K562 (cell line): Measurements from ENCODE around the gene ATAD2B. TPM values are rescaled to one million over a fixed set of nuclear protein-coding genes. Genes with fewer than 3 reads are reported as not detected.

ENCODE experiments used
- ATAC-seq: fragments of 200-7000 bp; cut with Tn5 transposase; 3 replicates; pipeline ENCODE4 v1.9.1; 2020; ENCODE audit warnings: moderate library complexity
- BruUV-seq: library from RNA; stranded (reverse); fragments of 400-500 nt; replicated peaks from 2 replicates; lab custom pipeline; 2021; lab: Mats Ljungman, UMichigan
- CTCF ChIA-PET: fragments of 300-600 bp; formaldehyde crosslinking; extraction: SDS; loops from one replicate; lab custom pipeline; 2021; ENCODE audit warnings: low intra/inter-chr PET ratio; lab: Yijun Ruan, JAX
- POLR2A ChIA-PET: fragments of 300-600, 350-650 bp; sonication (Branson Sonifier 250); formaldehyde crosslinking; extraction: SDS; loops from one replicate; lab custom pipeline; 2021; ENCODE audit warnings: antibody characterized with exemption, inconsistent platforms; lab: Yijun Ruan, JAX
- DNase-seq, 4 experiments: peaks; one replicate each; pipeline versions ENCODE4 v3.0.0 to v3.0.0-alpha.2; 2011 to 2018; ENCODE audit warnings: low spot score in 3 of 4, mixed read lengths in 3 of 4; ENCODE audit errors: extremely low read depth in 1 of 4
- FAIRE-seq: peaks from 2 replicates; lab custom pipeline; 2011; peaks lifted over from hg19 to GRCh38; lab: Jason Lieb, UNC
- H2AFZ ChIP-seq: 2 replicates; pipeline ENCODE4 v1.6.0; 2011; ENCODE audit warnings: low read depth, low read length, control low read depth, inconsistent platforms
- H3K27ac ChIP-seq: fragments of 200-600 bp; 3 replicates; pipeline ENCODE4 v1.8.0; 2011; ENCODE audit warnings: low read depth, mild to moderate bottlenecking, control low read depth, inconsistent platforms, low read length, moderate library complexity, mixed read lengths; ENCODE audit errors: extremely low read depth
- H3K27me3 ChIP-seq, 2 experiments: fragments of 300-600 bp in 1 of 2; 2 replicates in 1 of 2; 3 replicates in 1 of 2; pipeline versions ENCODE4 v1.6.0 to v1.8.0; 2011; ENCODE audit warnings: inconsistent platforms in 2 of 2, low read length in 2 of 2, mild to moderate bottlenecking in 1 of 2, mixed read lengths in 1 of 2, moderate library complexity in 1 of 2; ENCODE audit not compliant: control insufficient read depth in 2 of 2, insufficient read depth in 2 of 2
- H3K36me3 ChIP-seq: fragments of 300-600 bp; 3 replicates; pipeline ENCODE4 v1.8.0; 2011; ENCODE audit warnings: mild to moderate bottlenecking, low read length, inconsistent platforms; ENCODE audit not compliant: control insufficient read depth, insufficient read depth
- H3K4me1 ChIP-seq, 2 experiments: fragments of 200-600 bp in 1 of 2; replicated peaks in 1 of 2; 2 replicates in 1 of 2; 3 replicates in 1 of 2; pipeline versions ENCODE4 v1.5.1 to v1.8.0; 2011; ENCODE audit warnings: inconsistent platforms in 2 of 2, low read length in 2 of 2, mild to moderate bottlenecking in 1 of 2, mixed read lengths in 1 of 2, moderate library complexity in 1 of 2; ENCODE audit not compliant: control insufficient read depth in 2 of 2, insufficient read depth in 2 of 2
- H3K4me2 ChIP-seq: 2 replicates; pipeline ENCODE4 v1.6.1; 2011; ENCODE audit warnings: low read length, control low read depth, inconsistent platforms, mixed read lengths; ENCODE audit not compliant: insufficient read depth
- H3K4me3 ChIP-seq: fragments of 200-600 bp; sonication (generic), shearing (Covaris generic); 2 replicates; pipeline ENCODE4 v1.5.1; 2016; ENCODE audit warnings: control low read depth, inconsistent platforms
- H3K79me2 ChIP-seq: fragments of 200-600 bp; 3 replicates; pipeline ENCODE4 v1.8.0; 2011; ENCODE audit warnings: low read length, inconsistent platforms; ENCODE audit not compliant: control insufficient read depth, insufficient read depth
- H3K9ac ChIP-seq, 2 experiments: 2 replicates each; pipeline versions ENCODE4 v1.6.0 to v1.6.1; 2011; ENCODE audit warnings: low read depth in 2 of 2, low read length in 2 of 2, control low read depth in 1 of 2, inconsistent platforms in 1 of 2, mild to moderate bottlenecking in 1 of 2, mixed read lengths in 1 of 2; ENCODE audit not compliant: insufficient read depth in 1 of 2
- H3K9me1 ChIP-seq: one replicate; pipeline ENCODE4 v1.6.0; 2011; ENCODE audit warnings: inconsistent platforms, mild to moderate bottlenecking, low read length, moderate library complexity; ENCODE audit not compliant: control insufficient read depth, insufficient read depth
- H3K9me3 ChIP-seq: replicated peaks from 2 replicates; pipeline ENCODE4 v1.5.1; 2011; ENCODE audit warnings: low read depth, low read length, inconsistent platforms; ENCODE audit not compliant: control insufficient read depth, insufficient read depth
- H4K20me1 ChIP-seq: replicated peaks from 2 replicates; pipeline ENCODE4 v1.6.1; 2011; ENCODE audit warnings: low read length, inconsistent platforms, mixed read lengths; ENCODE audit not compliant: control insufficient read depth, insufficient read depth
- CCNT2 ChIP-seq: IDR thresholded peaks from 2 replicates; pipeline ENCODE4 v1.6.1; 2011; ENCODE audit warnings: borderline replicate concordance, low read depth, mild to moderate bottlenecking, moderate library complexity, mixed read lengths, low read length; ENCODE audit not compliant: insufficient read length; ENCODE audit errors: extremely low read depth
- WGBS: fragments of 100-300 bp; shearing (Covaris generic); methylation state at CpG from one replicate; pipeline ENCODE4 v1.1.6; 2016; ENCODE audit warnings: low coverage, mixed read lengths; ENCODE audit not compliant: insufficient coverage; ENCODE audit errors: missing lambda C conversion rate; 5-methylcytosine and 5-hydroxymethylcytosine counted together
- in situ Hi-C: fragments of 300-500 bp; cut with MboI; formaldehyde crosslinking; loops from 4 replicates; pipeline ENCODE4 v1.15.0; 2018; ENCODE audit warnings: inconsistent platforms, mixed read lengths
- intact Hi-C: fragments of 100-400 bp; cut with micrococcal nuclease; formaldehyde crosslinking; loops from 2 replicates; pipeline ENCODE4 v1.14.2; 2022
- polyA plus RNA-seq, 8 experiments: library from polyadenylated mRNA; depleted of rRNA in 4 of 8; stranded (reverse) in 5 of 8; unstranded in 3 of 8; fragments of >200 nt; fragmentation: Nextera tagmentation in 2 of 8; fragmentation: Illumina TruSeq in 1 of 8; extraction: Ambion mirVana in 2 of 8; extraction: Trizol in 1 of 8; gene quantifications; 2 replicates each; pipeline versions ENCODE4 v1.2.1 to v1.2.3, GENCODE V29; 2011 to 2014; ENCODE audit warnings: inconsistent platforms in 1 of 8, missing spikeins in 1 of 8
- total RNA-seq, 7 experiments: library from RNA; depleted of rRNA in 6 of 7; stranded (reverse); fragments of >200 nt in 6 of 7; fragmentation: Illumina TruSeq in 2 of 7; extraction: Trizol in 2 of 7; gene quantifications; 2 replicates each; pipeline versions ENCODE4 v1.2.1 to v1.2.3, GENCODE V29; 2011 to 2021; ENCODE audit warnings: low replicate concordance in 1 of 7
- TF ChIP-seq, protein P1 (sequence below): fragments of 450-650 bp; IDR thresholded peaks from 2 replicates; pipeline ENCODE4 v1.6.1; 2018; ENCODE audit warnings: mild to moderate bottlenecking, low read depth; ENCODE audit not compliant: partially characterized antibody
- TF ChIP-seq, protein P2 (sequence below): fragments of 250-450 bp; sonication (Bioruptor Pico); IDR thresholded peaks from 2 replicates; pipeline ENCODE4 v1.4.0; 2020; ENCODE audit warnings: mild to moderate bottlenecking, moderate library complexity, borderline replicate concordance
- TF ChIP-seq, protein P3 (sequence below): sonication (generic); formaldehyde crosslinking; IDR thresholded peaks from 2 replicates; pipeline ENCODE4 v1.8.0; 2023; ENCODE audit warnings: mild to moderate bottlenecking, missing genetic modification reagents
- TF ChIP-seq, protein P4 (sequence below): sonication (generic); formaldehyde crosslinking; IDR thresholded peaks from 2 replicates; pipeline ENCODE4 v1.8.0; 2023; ENCODE audit warnings: missing genetic modification reagents, mild to moderate bottlenecking, borderline replicate concordance

ATAD2B gene
- total and polyA plus RNA-seq, 9 of the 15 experiments (the other 6 are each of a cell fraction or from before 2014, with no cell fraction given), result 3.2 to 21.6 (median 11.4) TPM

DNA sequence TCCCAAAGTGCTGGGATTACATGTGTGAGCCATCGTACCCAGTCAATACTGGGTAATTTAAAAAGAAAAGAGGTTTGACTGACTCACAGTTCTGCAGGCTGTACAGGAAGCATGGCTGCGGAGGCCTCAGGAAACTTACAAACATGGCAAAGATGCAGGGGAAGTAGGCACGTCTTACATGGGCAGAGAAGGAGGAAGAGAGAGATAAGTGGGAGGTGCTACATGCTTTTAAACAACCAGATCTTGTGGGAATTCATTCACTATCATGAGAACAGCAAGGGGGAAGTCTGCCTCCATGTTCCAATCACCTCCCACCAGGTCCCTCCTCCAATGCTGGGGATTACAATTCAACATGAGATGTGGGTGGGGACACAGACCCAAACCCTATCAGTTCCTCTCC is 192.5 kb downstream of the ATAD2B start:
- POLR2A ChIA-PET, result no interaction called here
- Histone ChIP-seq H4K20me1 (no peaks in the 10 kb centered on the region), H3K36me3 (no peaks in the 10 kb centered on the region), H3K9me3 (no peaks in the 10 kb centered on the region), H2AFZ (no peak overlapping the region), H3K4me2 (no peak overlapping the region), H3K27me3 (no peaks in the 10 kb centered on the region), H3K79me2 (no peaks in the 10 kb centered on the region), H3K9me1 (no peaks in the 10 kb centered on the region), H3K4me1 (no peaks in the 10 kb centered on the region; a peak in 1 of 5 replicates), H3K9ac (no peak overlapping the region), H3K4me3 (no peak overlapping the region), H3K27ac (no peak overlapping the region)
- intact Hi-C loops, result no loop called here
- 74% methylated on average over 3 of the region's 3 CpGs for WGBS
- ATAC-seq, result no peak
- DNase-seq, result no peak
- CTCF ChIA-PET, result interaction anchor here (0.6 kb wide), 1 partner anchor 1349 kb away, joined by 3 read pairs; no protein-coding TSS in a partner anchor
- no TSS peak for BruUV-seq
- no peak for FAIRE-seq
- in situ Hi-C loops, result no loop called here
- TF ChIP-seq, protein P1, sequence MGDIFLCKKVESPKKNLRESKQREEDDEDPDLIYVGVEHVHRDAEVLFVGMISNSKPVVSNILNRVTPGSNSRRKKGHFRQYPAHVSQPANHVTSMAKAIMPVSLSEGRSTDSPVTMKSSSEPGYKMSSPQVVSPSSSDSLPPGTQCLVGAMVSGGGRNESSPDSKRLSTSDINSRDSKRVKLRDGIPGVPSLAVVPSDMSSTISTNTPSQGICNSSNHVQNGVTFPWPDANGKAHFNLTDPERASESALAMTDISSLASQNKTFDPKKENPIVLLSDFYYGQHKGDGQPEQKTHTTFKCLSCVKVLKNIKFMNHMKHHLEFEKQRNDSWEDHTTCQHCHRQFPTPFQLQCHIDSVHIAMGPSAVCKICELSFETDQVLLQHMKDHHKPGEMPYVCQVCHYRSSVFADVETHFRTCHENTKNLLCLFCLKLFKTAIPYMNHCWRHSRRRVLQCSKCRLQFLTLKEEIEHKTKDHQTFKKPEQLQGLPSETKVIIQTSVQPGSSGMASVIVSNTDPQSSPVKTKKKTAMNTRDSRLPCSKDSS, result no peak
- TF ChIP-seq CCNT2, result no peak
- TF ChIP-seq, protein P2, sequence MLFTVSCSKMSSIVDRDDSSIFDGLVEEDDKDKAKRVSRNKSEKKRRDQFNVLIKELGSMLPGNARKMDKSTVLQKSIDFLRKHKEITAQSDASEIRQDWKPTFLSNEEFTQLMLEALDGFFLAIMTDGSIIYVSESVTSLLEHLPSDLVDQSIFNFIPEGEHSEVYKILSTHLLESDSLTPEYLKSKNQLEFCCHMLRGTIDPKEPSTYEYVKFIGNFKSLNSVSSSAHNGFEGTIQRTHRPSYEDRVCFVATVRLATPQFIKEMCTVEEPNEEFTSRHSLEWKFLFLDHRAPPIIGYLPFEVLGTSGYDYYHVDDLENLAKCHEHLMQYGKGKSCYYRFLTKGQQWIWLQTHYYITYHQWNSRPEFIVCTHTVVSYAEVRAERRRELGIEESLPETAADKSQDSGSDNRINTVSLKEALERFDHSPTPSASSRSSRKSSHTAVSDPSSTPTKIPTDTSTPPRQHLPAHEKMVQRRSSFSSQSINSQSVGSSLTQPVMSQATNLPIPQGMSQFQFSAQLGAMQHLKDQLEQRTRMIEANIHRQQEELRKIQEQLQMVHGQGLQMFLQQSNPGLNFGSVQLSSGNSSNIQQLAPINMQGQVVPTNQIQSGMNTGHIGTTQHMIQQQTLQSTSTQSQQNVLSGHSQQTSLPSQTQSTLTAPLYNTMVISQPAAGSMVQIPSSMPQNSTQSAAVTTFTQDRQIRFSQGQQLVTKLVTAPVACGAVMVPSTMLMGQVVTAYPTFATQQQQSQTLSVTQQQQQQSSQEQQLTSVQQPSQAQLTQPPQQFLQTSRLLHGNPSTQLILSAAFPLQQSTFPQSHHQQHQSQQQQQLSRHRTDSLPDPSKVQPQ (CRISPR knock-in tag), result no peak
- TF ChIP-seq, protein P3, sequence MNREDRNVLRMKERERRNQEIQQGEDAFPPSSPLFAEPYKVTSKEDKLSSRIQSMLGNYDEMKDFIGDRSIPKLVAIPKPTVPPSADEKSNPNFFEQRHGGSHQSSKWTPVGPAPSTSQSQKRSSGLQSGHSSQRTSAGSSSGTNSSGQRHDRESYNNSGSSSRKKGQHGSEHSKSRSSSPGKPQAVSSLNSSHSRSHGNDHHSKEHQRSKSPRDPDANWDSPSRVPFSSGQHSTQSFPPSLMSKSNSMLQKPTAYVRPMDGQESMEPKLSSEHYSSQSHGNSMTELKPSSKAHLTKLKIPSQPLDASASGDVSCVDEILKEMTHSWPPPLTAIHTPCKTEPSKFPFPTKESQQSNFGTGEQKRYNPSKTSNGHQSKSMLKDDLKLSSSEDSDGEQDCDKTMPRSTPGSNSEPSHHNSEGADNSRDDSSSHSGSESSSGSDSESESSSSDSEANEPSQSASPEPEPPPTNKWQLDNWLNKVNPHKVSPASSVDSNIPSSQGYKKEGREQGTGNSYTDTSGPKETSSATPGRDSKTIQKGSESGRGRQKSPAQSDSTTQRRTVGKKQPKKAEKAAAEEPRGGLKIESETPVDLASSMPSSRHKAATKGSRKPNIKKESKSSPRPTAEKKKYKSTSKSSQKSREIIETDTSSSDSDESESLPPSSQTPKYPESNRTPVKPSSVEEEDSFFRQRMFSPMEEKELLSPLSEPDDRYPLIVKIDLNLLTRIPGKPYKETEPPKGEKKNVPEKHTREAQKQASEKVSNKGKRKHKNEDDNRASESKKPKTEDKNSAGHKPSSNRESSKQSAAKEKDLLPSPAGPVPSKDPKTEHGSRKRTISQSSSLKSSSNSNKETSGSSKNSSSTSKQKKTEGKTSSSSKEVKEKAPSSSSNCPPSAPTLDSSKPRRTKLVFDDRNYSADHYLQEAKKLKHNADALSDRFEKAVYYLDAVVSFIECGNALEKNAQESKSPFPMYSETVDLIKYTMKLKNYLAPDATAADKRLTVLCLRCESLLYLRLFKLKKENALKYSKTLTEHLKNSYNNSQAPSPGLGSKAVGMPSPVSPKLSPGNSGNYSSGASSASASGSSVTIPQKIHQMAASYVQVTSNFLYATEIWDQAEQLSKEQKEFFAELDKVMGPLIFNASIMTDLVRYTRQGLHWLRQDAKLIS (CRISPR knock-in tag), result no peak
- TF ChIP-seq, protein P4, sequence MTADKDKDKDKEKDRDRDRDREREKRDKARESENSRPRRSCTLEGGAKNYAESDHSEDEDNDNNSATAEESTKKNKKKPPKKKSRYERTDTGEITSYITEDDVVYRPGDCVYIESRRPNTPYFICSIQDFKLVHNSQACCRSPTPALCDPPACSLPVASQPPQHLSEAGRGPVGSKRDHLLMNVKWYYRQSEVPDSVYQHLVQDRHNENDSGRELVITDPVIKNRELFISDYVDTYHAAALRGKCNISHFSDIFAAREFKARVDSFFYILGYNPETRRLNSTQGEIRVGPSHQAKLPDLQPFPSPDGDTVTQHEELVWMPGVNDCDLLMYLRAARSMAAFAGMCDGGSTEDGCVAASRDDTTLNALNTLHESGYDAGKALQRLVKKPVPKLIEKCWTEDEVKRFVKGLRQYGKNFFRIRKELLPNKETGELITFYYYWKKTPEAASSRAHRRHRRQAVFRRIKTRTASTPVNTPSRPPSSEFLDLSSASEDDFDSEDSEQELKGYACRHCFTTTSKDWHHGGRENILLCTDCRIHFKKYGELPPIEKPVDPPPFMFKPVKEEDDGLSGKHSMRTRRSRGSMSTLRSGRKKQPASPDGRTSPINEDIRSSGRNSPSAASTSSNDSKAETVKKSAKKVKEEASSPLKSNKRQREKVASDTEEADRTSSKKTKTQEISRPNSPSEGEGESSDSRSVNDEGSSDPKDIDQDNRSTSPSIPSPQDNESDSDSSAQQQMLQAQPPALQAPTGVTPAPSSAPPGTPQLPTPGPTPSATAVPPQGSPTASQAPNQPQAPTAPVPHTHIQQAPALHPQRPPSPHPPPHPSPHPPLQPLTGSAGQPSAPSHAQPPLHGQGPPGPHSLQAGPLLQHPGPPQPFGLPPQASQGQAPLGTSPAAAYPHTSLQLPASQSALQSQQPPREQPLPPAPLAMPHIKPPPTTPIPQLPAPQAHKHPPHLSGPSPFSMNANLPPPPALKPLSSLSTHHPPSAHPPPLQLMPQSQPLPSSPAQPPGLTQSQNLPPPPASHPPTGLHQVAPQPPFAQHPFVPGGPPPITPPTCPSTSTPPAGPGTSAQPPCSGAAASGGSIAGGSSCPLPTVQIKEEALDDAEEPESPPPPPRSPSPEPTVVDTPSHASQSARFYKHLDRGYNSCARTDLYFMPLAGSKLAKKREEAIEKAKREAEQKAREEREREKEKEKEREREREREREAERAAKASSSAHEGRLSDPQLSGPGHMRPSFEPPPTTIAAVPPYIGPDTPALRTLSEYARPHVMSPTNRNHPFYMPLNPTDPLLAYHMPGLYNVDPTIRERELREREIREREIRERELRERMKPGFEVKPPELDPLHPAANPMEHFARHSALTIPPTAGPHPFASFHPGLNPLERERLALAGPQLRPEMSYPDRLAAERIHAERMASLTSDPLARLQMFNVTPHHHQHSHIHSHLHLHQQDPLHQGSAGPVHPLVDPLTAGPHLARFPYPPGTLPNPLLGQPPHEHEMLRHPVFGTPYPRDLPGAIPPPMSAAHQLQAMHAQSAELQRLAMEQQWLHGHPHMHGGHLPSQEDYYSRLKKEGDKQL, result no peak
